ENCODE results near the gene CTAG2.
"Not testable (repeated sequence)": the region's sequence is repeated elsewhere in the genome, so short reads cannot be mapped to it uniquely, and the experiment has no call there.

Gene CTAG2

DNA sequence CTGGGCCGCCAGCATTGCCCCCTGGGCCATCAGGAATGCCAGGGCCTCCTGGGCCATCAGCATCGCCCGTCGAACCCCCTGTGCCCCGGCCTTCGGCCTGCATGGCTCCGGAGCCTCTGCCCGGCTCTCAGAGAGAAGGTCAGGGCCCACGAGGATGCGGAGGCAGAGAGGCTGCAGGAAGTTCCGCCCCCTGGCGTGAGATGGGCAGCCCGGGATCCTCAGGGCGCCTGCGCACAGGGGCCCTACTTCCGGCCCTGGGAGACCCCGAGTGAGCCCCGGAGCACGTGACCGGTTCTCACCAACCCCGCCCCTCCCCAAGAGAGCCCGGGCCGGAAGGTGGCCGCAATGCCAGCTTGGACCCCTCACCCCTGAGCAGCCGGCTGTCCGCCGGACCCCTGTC lies at the start of gene CTAG2:
Gene CTAG2, minus strand, starts transcription at position 167 of the 400 bp plus-strand sequence. Its CDS starts 64 bp downstream, at position 103.
- not testable (repeated sequence) for DNase-seq

GRCh38 chrX:154698630-154699248 lies 45.4 kb upstream of the CTAG2 start:
- DNase-seq: no peak

- no peak for DNase-seq
Observed at GRCh38 chrX:154696676-154697045, 43.3 kb upstream of the CTAG2 start.

DNA sequence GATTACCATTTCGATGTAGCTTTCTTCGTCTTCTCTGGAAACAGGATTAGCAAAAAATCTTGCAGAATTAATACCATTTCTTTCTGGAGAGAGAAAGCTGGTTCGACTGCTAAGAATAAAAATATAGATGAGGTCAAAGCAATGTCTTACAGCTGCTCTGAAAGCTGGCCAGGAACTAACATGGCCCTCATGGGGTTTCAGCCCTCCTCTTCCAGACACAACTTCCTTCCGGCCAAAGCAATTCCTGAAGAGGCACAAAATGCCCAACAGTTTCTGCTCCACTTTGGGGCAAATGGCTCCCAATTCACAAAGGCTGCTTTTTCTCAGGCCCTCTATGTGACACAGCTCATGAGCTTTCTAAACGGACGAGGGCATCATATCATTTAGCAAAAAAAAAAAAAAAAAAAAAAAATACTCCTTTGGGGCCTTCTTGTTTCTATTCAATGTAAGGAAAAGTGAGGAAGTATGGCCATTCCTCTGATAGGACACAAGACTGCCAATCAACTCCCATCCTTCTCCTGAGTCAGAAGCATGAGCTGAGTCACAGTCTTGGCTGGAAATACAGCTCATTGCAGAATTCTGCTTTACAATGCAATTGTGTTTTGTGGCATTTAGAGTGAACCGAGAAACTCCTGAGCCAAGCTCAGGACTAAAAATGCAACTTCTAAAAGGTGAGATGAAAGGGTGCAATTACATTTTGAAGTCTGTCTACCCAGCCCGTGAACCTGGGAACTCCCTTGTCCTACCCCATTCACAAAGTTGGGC lies 42.7 kb upstream of the CTAG2 start:
- DNase-seq: no peak

DNA sequence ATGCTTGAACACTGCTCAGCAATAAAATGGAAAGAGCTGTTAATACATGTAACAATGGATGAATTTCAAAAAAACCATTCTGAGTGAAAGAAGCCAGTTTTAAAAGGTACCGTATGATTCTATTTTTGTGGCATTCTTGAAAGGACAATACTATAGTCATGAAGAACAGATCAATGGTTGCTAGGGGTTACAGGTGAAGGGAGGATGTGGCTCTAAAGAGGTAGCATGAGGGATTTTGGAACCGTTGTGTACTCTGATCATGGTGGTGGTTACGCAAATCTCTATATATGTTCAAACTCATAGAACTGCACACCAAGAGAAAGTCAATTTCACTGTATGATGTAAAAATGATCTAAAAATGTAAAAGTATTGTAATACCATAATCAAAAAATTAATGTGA lies 40.0 kb upstream of the CTAG2 start:
- no peak for DNase-seq

- not testable (repeated sequence) for DNase-seq
Observed at GRCh38 chrX:154690438-154690837, 37.1 kb upstream of the CTAG2 start.

- DNase-seq: not testable (repeated sequence)
Observed at GRCh38 chrX:154672084-154672483, 18.7 kb upstream of the CTAG2 start.

DNA sequence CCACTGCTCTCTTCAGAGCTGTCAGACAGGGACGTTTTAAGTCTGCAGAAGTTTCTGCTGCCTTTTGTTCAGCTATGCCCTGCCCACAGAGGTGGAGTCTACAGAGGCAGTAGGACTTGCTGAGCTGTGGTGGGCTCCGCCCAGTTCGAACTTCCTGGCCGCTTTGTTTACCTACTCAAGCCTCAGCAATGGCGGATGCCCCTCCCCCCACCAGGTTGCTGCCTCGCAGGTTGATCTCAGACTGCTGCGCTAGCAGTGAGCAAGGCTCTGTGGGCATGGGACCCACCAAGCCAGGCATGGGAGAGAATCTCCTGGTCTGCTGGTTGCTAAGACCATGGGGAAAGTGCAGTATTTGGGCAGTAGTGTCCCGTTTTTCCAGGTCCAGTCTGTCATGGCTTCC lies 17.5 kb upstream of the CTAG2 start:
- DNase-seq: not testable (repeated sequence)

- DNase-seq: no peak
Observed at GRCh38 chrX:154661899-154662298, 8.5 kb upstream of the CTAG2 start.

DNA sequence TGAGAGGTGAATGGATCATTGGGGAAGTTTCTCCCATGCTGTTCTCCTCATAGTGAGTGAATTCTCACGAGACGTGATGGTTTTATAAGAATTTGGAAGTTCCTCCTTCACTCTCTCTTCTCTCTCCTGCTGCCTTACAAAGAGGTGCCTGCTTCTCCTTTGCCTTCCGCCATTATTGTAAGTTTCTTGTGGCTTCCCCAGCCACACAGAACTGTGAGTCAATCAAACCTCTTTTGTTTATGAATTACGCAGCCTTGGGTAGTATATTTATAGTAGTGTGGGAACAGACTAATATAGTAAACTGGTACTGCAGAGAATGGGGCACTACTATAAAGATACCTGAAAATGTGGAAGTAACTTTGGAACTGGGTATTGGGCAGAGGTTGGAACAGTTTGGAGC lies 7.8 kb upstream of the CTAG2 start:
- no peak for DNase-seq

- DNase-seq: no peak
Observed at GRCh38 chrX:154660541-154660940, 7.2 kb upstream of the CTAG2 start.

DNA sequence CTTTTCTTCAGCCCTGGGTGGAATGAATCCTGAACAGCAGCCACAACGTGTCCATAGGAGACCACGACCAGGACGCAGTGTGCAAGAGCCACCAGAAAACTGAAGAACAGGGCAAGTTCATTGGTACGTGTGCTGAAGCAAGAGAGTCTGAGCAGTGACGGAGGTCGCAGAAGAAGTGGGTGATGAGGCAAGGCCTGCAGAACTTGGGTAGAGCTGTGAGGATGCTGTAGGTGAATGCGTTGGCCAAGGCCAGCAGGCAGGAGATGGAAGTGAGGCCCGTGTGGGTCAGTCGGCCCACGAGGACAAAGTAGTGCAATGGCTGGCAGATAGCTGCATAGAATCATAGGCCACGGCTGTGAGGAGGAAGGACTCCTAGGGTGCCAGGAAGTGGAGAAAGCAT lies 5.6 kb upstream of the CTAG2 start:
- DNase-seq: no peak

DNA sequence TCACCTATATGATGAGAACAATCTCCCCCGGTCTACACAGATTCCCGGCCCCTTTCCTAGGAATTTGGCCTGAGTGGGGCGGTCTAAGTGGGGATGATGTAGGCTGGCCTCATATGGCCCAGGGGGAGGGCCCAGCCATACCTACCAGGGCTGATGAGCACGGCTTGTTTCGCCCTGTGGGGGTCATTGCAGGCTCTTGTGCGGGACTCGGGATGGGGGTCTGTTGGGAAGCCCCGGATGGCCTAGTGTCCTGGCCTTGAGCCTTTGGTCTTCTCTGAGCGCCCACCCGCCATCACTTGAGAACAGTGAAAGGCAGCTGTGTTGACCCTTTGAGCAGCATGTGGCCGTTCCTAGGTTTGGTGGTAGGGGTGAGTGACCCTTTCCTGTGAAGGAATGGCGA lies 4.8 kb upstream of the CTAG2 start:
- DNase-seq: no peak

DNA sequence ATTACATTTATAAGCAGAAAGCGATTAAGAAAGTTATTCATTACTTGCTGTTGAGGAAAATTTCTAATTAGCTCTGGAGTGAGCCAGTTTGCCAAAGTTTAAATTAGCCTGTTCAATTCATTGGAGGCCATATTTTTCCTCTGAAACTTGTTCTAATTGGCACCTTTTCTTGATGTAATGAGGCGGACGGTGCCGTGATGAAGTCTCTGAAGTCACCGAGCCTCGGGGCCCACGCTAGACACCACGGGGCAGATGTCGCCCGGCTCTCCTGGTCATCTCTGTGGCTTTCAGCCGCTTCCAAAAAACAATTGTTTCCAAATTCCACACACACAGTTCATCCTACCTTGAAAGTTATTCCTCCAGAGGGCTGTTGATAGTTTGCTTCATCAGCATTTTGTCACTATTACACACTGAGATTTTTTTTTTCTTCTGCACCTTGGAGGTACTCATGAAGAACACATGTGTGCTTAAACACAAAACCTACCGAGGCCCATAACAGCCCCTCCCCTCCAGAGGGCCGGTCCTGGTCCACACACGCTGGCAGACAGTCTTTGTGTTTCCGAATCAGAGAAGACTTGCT lies 3.9 kb upstream of the CTAG2 start:
- DNase-seq: no peak

GRCh38 chrX:154655786-154656185 lies 2.4 kb upstream of the CTAG2 start:
- no peak for DNase-seq

GRCh38 chrX:154655346-154655745 lies 2.0 kb upstream of the CTAG2 start:
- no peak for DNase-seq

- no peak for DNase-seq
Observed at GRCh38 chrX:154654925-154655324, 1.5 kb upstream of the CTAG2 start.

GRCh38 chrX:154654372-154654771 lies 993 bp upstream of the CTAG2 start:
- no peak for DNase-seq

DNA sequence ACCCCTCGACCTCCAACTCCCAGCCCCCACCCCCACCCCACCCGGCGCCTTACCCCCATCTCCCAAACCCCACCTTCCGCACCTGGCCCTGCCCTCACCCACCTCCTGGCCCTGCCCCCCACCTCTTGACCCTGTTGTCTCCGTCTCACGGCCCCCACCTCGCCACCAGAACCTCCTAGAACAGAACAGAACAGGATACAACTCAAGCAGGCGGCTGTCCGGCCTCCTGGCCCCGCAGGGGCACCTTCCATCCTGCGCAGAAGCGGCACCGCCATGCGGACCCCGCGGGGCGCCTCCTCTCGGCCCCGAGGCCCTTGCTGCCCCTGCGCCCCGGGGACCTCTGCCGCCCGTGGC lies 354 bp downstream of the CTAG2 start:
- no peak for DNase-seq

DNA sequence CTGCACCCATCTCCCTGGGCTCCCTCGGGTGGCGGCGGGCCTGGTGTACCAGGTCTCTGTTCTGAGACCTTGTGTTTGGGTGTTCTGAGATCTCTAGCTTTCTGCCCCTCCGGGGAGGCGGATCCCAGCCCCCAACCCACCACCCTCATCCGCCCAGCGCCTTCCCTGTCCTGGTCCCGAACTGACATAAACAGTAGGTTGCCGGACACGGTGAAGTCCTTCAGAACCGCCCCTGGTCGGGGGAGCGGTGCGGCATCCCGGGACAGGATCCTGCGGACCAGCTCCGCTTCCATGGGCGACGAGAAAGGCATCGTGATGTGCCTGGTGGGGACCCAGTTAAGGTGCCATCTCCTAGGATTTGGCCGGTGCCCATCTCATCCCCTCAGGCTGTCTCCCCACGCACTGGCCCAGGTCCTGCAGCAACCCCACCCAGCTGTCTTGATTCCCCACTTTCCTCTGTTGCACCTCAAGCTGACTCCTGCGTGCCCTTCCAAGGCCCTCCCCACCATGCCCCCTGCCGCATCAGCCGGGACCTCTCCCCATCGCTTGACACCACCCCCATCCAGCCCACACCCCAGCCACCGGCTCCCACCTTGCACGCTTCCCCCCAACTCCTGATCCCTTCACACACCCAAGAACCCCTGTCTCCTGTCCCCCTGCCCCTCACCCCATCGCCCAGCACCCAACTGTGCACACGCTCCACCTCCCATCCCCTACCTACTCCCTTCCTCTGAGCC lies 900 bp downstream of the CTAG2 start:
- DNase-seq: no peak

- no peak for DNase-seq
Observed at GRCh38 chrX:154650221-154650510, 3.2 kb downstream of the CTAG2 start.

- no peak for DNase-seq
Observed at GRCh38 chrX:154649503-154650220, 3.7 kb downstream of the CTAG2 start.

DNA sequence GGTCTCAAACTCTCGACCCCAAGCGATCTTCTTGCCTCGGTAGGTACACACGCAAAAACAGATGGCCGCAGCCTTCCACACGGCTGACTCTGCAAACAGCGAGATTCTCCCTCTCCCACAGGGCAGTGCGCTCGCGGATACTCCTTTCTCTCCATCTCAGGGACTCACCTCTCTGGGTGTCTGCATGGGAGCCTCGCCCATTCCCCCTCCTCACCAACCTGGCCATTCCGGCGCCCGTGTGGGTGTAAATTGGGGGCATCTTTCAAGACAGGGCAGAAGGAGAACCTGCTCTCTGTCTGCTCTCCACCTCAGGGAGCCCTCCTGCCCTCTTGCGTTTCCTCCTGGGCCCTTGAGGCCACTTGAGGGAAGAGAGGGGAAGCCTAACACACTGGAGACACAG lies 4.4 kb downstream of the CTAG2 start:
- no peak for DNase-seq

Measured in activated naive CD4-positive, alpha-beta T cell (primary cell).